ENCODE measurements around the gene DARS2.

GRCh38 chr1:173886746-173887611, 62.5 kb downstream of the DARS2 start:
- no peak for TF ChIP-seq POLR2A (IDR thresholded peaks at IDR 0.05)
- TF ChIP-seq, protein P1, sequence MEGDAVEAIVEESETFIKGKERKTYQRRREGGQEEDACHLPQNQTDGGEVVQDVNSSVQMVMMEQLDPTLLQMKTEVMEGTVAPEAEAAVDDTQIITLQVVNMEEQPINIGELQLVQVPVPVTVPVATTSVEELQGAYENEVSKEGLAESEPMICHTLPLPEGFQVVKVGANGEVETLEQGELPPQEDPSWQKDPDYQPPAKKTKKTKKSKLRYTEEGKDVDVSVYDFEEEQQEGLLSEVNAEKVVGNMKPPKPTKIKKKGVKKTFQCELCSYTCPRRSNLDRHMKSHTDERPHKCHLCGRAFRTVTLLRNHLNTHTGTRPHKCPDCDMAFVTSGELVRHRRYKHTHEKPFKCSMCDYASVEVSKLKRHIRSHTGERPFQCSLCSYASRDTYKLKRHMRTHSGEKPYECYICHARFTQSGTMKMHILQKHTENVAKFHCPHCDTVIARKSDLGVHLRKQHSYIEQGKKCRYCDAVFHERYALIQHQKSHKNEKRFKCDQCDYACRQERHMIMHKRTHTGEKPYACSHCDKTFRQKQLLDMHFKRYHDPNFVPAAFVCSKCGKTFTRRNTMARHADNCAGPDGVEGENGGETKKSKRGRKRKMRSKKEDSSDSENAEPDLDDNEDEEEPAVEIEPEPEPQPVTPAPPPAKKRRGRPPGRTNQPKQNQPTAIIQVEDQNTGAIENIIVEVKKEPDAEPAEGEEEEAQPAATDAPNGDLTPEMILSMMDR (IDR thresholded peaks at IDR 0.05), result no peak

Data from testis (tissue), 2 donors.